ENCODE results near the gene PDZD7.

The PDZD7 gene

GRCh38 chr10:101005869-101006567 is 24.9 kb downstream of the PDZD7 start:
- DNase-seq, result no peak

- DNase-seq, result no peak
Measured at GRCh38 chr10:101005361-101005760, 25.6 kb downstream of the PDZD7 start.

GRCh38 chr10:101003639-101004206 is 27.2 kb downstream of the PDZD7 start:
- DNase-seq, result no peak

GRCh38 chr10:101002456-101002855 is 28.5 kb downstream of the PDZD7 start:
- DNase-seq, result no peak

GRCh38 chr10:101001659-101002035 is 29.3 kb downstream of the PDZD7 start:
- no peak for DNase-seq

- DNase-seq, result peak in 47 of 58 donors; percentile 12 to 85 (median 45)
Measured at GRCh38 chr10:101000915-101001658, 29.8 kb downstream of the PDZD7 start.

GRCh38 chr10:101000127-101000914 is 30.6 kb downstream of the PDZD7 start:
- peak in 27 of 58 donors; percentile 21 to 69 (median 51) for DNase-seq

- peak in 4 of 58 donors; percentile 24 to 68 (median 66) for DNase-seq
Measured at GRCh38 chr10:100999742-101000126, 31.2 kb downstream of the PDZD7 start, which contains the start of gene LZTS2. LZTS2 (plus strand) TSS chr10:100999808; CDS start chr10:101002539, 2,731 bp downstream.

- peak; percentile 43 to 88 (median 78) for DNase-seq
Measured at GRCh38 chr10:100998991-100999741, 31.8 kb downstream of the PDZD7 start.

GRCh38 chr10:100998183-100998990 is 32.5 kb downstream of the PDZD7 start:
- peak; percentile 5 to 96 (median 84) for DNase-seq

- DNase-seq, result peak in 49 of 58 donors; percentile 23 to 85 (median 72)
Measured at GRCh38 chr10:100997360-100998182, 33.4 kb downstream of the PDZD7 start.

- DNase-seq, result peak in 6 of 58 donors; percentile 16 to 57 (median 43)
Measured at GRCh38 chr10:100996678-100997359, 34.1 kb downstream of the PDZD7 start.

GRCh38 chr10:100995181-100995580 is 35.7 kb downstream of the PDZD7 start:
- DNase-seq, result no peak

GRCh38 chr10:100993986-100994708 is 36.8 kb downstream of the PDZD7 start:
- DNase-seq, result peak in 27 of 58 donors; percentile 12 to 68 (median 36)

GRCh38 chr10:100989088-100989487 is 41.8 kb downstream of the PDZD7 start:
- DNase-seq, result no peak

- DNase-seq, result no peak
Measured at GRCh38 chr10:100988166-100988565, 42.8 kb downstream of the PDZD7 start.

- no peak for DNase-seq
Measured at GRCh38 chr10:100987685-100988049, 43.3 kb downstream of the PDZD7 start.
